ENCODE data around the gene HEATR1. TPM values are rescaled to one million over a fixed set of nuclear protein-coding genes. Genes with fewer than 3 reads are reported as not detected.

Gene HEATR1
- polyA plus RNA-seq, 1 experiment, result 24.9 TPM

GRCh38 chr1:236575523-236575922 lies 28.8 kb downstream of the HEATR1 start:
- no peak overlapping the region for H3K4me3 ChIP-seq (ENCODE audit: low read depth, low read length)
- TF ChIP-seq CTCF (IDR thresholded peaks at IDR 0.05; ENCODE audit: low read depth, low read length), result no peak
- H3K27me3 ChIP-seq (ENCODE audit: control insufficient read depth, insufficient read depth, low read length), result no peaks in the 10 kb centered on the region
- H3K9me3 ChIP-seq (ENCODE audit: control insufficient read depth, insufficient read depth, low read length), result no peaks in the 10 kb centered on the region
- ChIA-PET POLR2A (no interaction called here), CTCF (no interaction called here)
- no peak overlapping the region for H3K27ac ChIP-seq (ENCODE audit: low read depth, low read length)
- DNase-seq (ENCODE audit: low read depth, low spot score), result no peak

GRCh38 chr1:236568285-236568894 lies 35.9 kb downstream of the HEATR1 start:
- no peak for TF ChIP-seq CTCF (IDR thresholded peaks at IDR 0.05; ENCODE audit: low read depth, low read length)
- Histone ChIP-seq H3K27ac (ENCODE audit: low read depth, low read length) (no peak overlapping the region), H3K27me3 (ENCODE audit: control insufficient read depth, insufficient read depth, low read length) (no peaks in the 10 kb centered on the region), H3K9me3 (ENCODE audit: control insufficient read depth, insufficient read depth, low read length) (no peaks in the 10 kb centered on the region), H3K4me3 (ENCODE audit: low read depth, low read length) (no peak overlapping the region)
- DNase-seq (ENCODE audit: low read depth, low spot score), result no peak
- ChIA-PET CTCF (no interaction called here), POLR2A (no interaction called here)

GRCh38 chr1:236565530-236565929 lies 38.8 kb downstream of the HEATR1 start:
- POLR2A ChIA-PET, result no interaction called here
- Histone ChIP-seq H3K27me3 (ENCODE audit: control insufficient read depth, insufficient read depth, low read length) (no peaks in the 10 kb centered on the region), H3K9me3 (ENCODE audit: control insufficient read depth, insufficient read depth, low read length) (no peaks in the 10 kb centered on the region), H3K27ac (ENCODE audit: low read depth, low read length) (no peak overlapping the region), H3K4me3 (ENCODE audit: low read depth, low read length) (no peak overlapping the region)
- no peak for DNase-seq (ENCODE audit: low read depth, low spot score)
- CTCF ChIA-PET, result no interaction called here
- TF ChIP-seq CTCF (IDR thresholded peaks at IDR 0.05; ENCODE audit: low read depth, low read length), result no peak

- H3K4me3 ChIP-seq (ENCODE audit: low read depth, low read length), result no peak overlapping the region
- H3K27me3 ChIP-seq (ENCODE audit: control insufficient read depth, insufficient read depth, low read length), result no peaks in the 10 kb centered on the region
- ChIA-PET CTCF (no interaction called here), POLR2A (no interaction called here)
- H3K9me3 ChIP-seq (ENCODE audit: control insufficient read depth, insufficient read depth, low read length), result no peaks in the 10 kb centered on the region
- DNase-seq (ENCODE audit: low read depth, low spot score), result no peak
- no peak for TF ChIP-seq CTCF (IDR thresholded peaks at IDR 0.05; ENCODE audit: low read depth, low read length)
- H3K27ac ChIP-seq (ENCODE audit: low read depth, low read length), result no peak overlapping the region
Observed at GRCh38 chr1:236561976-236562375, 42.3 kb downstream of the HEATR1 start.

- POLR2A ChIA-PET, result interaction anchor here (0.7 kb wide), 1 partner anchor 533 kb away, joined by 3 read pairs; no protein-coding TSS in a partner anchor
- DNase-seq (ENCODE audit: low read depth, low spot score), result no peak
- TF ChIP-seq CTCF (IDR thresholded peaks at IDR 0.05; ENCODE audit: low read depth, low read length), result no peak
- Histone ChIP-seq H3K27ac (ENCODE audit: low read depth, low read length) (no peak overlapping the region), H3K4me3 (ENCODE audit: low read depth, low read length) (no peak overlapping the region), H3K27me3 (ENCODE audit: control insufficient read depth, insufficient read depth, low read length) (no peaks in the 10 kb centered on the region), H3K9me3 (ENCODE audit: control insufficient read depth, insufficient read depth, low read length) (no peaks in the 10 kb centered on the region)
- CTCF ChIA-PET, result interaction anchor here (0.7 to 1.5 kb wide), 2 partner anchors 31 to 457 kb away, joined by 3 read pairs; no protein-coding TSS in a partner anchor
Observed at GRCh38 chr1:236560213-236560771, 44.0 kb downstream of the HEATR1 start.
